Activated CD4-positive, CD25-positive, alpha-beta regulatory T cell (primary cell): Measurements from ENCODE around the gene MAST3.
"Not testable (repeated sequence)": the region's sequence is repeated elsewhere in the genome, so short reads cannot be mapped to it uniquely, and the experiment has no call there.

Source experiments
- DNase-seq, 4 experiments: peaks; one replicate each; lab custom pipeline; 2025; lab: John Stamatoyannopoulos, UW

Gene MAST3

DNA sequence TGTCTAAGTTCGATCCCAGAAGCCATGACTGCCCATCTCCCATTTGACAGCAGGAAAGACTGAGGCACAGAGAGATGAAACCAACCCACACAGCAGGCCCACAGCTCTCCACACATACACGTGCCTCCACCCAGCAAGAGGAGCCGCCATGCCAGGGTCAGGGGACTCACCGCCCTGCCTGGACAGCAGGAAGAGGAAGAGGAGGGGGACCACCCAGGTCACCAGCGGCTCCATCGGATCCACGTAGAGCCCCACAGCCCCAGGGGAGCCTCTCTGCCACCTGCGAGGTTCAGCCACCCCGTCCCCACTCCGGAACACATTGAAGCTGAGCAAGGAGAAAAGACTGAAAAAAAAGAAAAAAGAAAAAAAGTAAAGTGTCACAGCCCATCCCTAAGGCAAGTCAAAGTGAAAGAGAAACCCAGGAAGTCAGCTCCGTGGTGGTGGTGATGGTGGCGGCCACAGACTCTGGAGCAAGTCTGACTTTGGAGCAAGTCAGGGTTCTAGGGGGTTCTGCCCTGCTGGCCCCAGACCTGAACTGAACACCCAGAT lies 10.9 kb upstream of the MAST3 start, which contains the start of gene IL12RB1:
TSS of gene IL12RB1 (minus strand) at position 345 of the 549 bp plus-strand sequence. CDS start at position 234, 111 bp downstream.
- peak; percentile 12 to 30 (median 20) for DNase-seq

DNA sequence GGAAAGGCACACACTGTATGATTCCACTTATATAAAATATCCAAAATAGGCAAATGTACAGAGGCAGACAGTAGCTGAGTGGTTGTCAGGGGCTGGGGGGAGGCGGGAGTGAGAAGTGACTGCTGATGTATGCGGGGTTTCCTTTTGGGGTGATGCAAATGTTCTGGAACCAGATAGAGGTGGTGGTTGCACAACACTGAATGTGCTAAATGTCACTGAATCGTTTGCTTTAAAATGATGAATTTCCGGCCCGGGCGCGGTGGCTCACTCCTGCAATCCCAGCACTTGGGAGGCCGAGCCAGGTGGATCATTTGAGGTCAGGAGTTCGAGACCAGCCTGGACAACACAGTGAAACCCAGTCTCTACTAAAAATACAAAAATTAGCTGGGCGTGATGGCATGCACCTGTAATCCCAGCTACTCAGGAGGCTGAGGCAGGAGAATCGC lies 8.5 kb upstream of the MAST3 start:
- DNase-seq: peak in 2 of 4 experiments; percentile 7 to 14

DNA sequence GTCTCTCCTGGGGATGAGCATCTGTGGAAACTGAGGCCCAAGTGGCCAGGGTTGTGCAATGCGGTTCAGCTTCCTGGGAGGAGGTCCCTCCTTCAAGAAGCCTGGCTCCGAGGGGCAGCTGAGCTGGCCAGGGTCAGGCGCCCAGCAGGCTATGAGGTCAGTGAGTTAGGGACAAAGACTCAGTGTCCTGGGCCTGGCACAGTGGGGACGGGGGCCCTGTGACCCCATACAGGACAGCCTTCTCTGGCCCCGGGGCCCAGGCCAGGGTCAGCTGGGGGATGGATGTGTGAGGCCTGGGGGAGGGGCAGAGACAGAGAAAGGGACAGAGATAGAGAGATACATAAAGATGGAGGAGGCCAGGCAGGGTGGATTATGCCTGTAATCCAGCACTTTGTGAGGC lies 7.9 kb upstream of the MAST3 start:
- no peak for DNase-seq

- no peak for DNase-seq
Measured at GRCh38 chr19:18090545-18091216, 6.9 kb upstream of the MAST3 start.

DNA sequence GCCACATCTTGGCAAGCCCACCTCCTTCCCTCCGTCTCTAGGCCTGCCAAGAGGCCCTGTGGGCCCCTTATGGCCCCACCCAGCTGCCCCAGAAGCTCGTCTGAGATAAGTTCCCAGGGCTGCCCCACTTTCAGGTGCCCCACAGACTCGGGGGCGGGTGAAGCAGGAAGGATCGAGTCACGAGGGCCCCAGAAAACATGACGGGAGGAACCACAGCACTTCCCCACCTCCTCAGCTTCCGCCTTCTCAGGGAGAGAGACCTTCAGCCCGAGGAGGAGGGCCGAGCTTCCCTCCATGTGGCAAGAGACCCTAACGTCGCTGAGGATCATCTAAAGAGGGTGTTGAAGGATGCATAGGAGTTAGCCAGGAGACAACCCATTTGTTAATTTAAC lies 6.4 kb upstream of the MAST3 start:
- DNase-seq: peak; percentile 44 to 64 (median 58)

DNA sequence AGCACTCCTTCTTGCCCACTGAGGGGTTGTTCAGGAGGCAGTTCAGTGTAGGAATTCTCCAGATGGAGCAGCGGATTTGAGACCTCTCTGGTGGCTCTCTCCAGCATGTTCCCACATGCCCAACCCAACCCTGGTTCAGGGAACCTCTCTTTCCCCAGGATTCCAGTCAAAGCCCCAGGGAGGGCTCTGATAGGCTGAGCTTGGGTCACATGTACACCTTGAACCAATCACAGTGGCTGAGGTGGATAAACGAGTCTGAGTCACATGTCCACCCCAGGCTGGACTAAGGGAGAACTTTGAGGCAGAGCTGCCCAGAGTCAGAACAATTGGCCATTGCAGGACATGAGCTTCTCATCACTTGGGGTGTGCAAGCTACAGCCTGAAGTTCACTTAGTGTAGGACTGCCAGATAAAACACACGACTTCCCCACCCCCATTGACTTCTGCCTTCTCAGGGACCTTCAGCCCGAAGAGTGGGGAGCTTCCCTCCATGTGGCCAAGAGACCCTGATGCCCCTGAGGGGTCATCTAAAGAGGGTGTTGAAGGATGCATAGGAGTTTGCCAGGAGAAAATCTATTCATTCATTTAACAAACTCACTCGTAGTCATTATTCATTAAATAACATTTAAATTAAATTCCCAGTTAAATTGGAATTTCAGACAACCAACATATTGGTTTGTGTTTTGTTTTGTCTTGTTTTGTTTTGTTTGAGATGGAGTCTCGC lies 4.0 kb upstream of the MAST3 start:
- no peak for DNase-seq

DNA sequence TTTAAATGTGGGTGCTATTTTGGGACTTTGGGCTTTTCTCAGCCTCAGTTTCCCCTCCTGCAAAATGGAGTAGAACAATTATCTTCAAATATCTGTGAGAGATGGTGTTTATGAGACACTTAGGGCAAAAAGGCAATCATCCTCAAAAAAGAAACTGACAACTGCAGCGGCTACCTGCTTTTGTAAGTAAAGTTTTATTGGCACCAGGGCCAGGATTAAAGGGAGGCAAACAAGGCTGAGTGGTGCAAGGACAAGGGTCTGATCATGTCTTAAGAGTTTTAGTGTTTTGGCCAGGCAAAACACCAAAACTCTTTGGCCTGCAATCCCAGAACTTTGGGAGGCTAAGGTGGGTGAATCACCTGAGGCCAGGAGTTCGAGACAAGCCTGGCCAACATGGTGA lies 1.3 kb upstream of the MAST3 start:
- no peak for DNase-seq

DNA sequence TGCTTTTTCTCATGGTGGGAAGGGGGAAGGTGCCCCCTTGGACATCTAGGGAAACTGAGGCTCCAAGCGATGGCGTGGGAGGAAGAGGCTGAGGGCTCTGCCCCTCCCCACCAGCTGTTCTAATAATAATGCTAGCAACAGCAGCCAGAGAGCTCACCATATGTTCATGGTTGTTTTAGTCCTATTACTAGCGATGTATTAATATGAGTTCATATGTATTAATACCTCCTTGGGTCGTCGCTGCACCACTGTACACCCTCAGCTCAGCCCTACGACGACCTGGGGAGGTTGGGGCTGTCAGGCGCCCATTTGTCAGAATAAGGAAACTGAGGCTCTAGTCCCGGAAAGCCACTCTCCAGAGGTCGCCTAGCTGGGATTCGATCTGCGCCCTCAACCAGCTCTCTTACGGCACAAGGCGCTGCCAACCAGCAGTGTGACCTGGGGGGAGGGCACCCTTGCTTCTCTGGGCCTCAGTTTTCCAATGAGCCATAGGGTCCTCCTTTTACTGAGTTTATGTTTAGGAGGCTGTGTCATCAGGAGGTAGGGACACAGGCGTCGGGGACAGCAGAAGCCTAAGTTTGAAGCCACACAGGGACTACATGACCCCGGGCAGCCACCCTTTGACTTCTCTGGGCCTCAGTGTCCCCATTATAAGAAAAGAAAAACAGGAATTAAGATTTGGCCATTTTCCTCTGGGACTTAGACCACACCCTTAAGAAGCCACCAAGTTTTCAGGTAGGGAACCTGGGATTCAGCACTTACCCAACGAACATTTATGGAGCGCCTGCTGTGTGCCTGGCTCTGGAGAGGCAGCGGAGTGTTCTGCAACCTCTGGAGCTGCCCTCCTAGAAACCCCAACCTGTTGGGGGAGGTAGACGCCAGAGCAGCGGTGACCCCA lies 664 bp downstream of the MAST3 start:
- DNase-seq: no peak

DNA sequence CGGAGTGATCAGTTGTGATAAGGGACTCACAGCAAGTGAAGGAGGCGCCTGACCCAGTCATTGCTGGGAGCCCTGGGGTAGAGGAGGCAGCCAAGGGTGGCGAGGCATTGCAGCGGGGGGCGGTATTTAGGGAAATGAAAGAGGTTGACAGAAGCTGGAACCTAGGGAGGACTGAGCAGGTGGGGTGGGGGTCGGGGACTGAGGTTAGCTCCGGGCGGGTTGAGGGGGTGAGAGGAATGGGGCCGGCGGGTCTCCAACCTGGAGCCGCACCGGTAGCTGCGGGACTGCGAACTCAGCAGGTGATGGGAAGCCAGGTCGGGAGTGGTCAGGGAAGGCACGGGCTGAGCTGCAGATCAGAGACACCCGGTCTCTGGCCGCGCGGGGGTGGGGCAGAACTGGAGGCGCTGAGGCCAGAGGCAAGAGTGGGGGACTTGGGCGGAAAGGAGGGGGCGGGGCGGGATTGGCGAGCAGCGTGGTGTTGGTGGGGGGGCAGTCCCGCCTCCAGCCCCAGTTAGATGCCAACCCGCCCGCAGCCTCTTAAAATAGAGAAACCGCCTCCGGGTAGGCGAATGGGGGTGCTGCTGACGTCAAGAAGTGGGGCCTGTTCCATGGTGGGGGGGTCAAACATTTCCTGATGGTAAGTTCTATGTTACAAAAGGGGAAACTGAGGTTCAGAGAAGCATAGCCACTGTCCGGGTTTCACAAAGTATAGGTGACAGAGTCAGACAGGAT lies 1.5 kb downstream of the MAST3 start:
- DNase-seq: peak in 2 of 4 experiments; percentile 15 to 21

DNA sequence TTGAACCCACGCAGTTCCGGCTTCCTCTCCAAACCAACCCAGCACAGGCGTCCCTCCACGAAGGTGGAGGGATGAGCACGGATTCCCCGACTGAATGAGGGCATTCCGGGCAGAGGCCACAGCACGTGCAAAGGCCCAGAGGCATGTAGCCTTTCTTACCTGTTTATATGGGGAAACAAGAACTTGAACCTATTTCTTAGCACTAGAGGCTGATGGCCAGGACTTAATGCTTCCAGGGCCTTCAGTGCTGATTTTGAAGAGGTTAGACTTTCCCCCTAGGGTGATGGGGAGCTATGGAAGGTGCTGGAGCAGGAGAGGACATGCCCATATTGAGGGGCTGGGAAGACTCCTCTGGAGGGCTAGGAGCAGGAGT lies 2.0 kb downstream of the MAST3 start:
- DNase-seq: no peak

- no peak for DNase-seq
Measured at GRCh38 chr19:18100710-18101109, 3.1 kb downstream of the MAST3 start.

GRCh38 chr19:18101268-18101667 lies 3.7 kb downstream of the MAST3 start:
- DNase-seq: no peak

- no peak for DNase-seq
Measured at GRCh38 chr19:18102916-18103542, 5.5 kb downstream of the MAST3 start.

DNA sequence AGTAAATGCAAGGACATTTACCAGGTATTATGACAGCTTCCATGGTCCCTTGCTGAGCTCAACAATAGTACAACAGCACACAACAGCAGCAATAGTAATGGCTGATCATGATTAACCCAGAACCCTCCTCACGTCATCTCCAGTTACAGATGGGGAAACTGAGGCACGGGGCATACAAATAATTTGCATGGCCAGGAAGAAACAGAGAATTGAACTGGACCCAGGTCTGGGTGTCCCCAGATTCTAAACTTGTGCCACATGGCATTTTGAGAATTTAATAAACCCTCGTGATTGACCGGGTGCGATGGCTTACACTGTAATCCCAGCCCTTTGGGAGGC lies 7.2 kb downstream of the MAST3 start:
- DNase-seq: no peak

- not testable (repeated sequence) for DNase-seq
Measured at GRCh38 chr19:18105259-18105658, 7.7 kb downstream of the MAST3 start.

GRCh38 chr19:18107235-18107634 lies 9.7 kb downstream of the MAST3 start:
- no peak for DNase-seq

DNA sequence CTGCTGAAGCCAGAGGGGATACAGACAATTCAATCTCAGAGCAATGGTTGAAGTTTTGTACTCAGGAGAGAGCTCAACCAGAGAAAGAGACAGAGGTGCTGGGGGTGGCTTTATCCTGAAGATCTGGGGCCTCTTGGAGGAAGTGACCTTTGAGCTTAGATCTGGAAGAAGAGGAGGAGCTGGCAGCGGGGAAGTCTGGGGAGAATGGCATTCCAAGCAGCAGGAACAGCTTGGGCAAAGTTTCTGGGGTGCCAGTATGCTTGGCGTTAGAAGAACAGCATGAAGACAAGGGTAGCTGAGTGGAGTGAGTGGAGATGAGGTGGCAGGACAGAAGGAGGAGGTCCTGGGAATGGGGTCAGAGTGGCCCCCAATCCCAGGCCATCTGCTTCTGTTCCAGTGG lies 11.3 kb downstream of the MAST3 start:
- no peak for DNase-seq

DNA sequence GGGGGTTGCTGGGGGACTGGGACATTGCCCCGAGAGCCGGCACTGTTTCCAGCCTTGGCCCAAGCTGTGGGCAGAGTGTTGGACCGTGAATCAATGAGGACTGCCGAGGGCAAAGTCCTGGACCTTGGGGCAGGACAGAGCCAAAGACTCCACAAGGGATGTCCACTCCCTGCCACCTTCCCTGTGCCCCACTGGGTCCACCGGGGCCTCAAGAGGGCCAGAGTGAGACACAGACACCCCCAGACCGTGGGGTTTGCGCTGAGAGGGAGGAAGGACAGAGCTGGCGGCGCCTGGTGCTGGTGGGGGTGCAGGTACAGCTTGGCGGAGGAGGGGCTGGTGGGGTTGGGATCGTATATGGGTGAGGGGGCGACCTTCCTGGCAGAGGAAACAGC lies 11.8 kb downstream of the MAST3 start:
- no peak for DNase-seq

GRCh38 chr19:18109733-18110608 lies 12.4 kb downstream of the MAST3 start:
- DNase-seq: peak; percentile 10 to 25 (median 16)

- DNase-seq: no peak
Measured at GRCh38 chr19:18110609-18111232, 13.1 kb downstream of the MAST3 start.
